Raji (cell line): Measurements from ENCODE around the gene SLC25A26.

Source experiments
- POLR2A ChIP-seq: IDR thresholded peaks from 2 replicates; pipeline ENCODE4 v1.6.1; 2011; ENCODE audit warnings: low read depth, low read length, control low read depth; ENCODE audit not compliant: insufficient read depth

Gene SLC25A26

DNA sequence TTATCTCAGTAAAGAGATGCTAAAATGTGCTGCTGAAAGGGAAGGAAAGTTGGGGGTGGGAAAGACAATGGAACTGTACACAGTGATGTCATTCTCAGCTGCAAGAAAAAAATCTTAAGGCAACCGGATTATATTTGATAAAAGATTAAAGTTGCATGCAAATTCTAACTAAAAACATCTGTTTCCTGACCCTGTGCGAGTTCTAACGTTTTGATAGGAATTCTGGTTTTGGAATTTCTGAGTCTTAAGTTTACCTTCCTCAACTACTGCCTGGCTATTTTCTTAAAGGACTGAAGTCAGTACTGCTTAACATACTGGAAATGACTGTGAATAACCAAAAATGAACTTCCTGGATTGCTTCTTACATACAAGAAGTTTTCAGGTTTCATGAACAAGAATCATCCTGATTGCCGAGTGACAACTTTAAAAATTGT, 115.5 kb downstream of the SLC25A26 start:
- TF ChIP-seq POLR2A = no peak

- TF ChIP-seq POLR2A = no peak
Observed at GRCh38 chr3:66338927-66339326, 118.1 kb downstream of the SLC25A26 start.

GRCh38 chr3:66342717-66343356, 122.0 kb downstream of the SLC25A26 start:
- TF ChIP-seq POLR2A = no peak

- no peak for TF ChIP-seq POLR2A
Observed at GRCh38 chr3:66344391-66344811, 123.6 kb downstream of the SLC25A26 start.

GRCh38 chr3:66344848-66345578, 124.2 kb downstream of the SLC25A26 start:
- TF ChIP-seq POLR2A = no peak

- no peak for TF ChIP-seq POLR2A
Observed at GRCh38 chr3:66348704-66349103, 127.9 kb downstream of the SLC25A26 start.

- TF ChIP-seq POLR2A = no peak
Observed at GRCh38 chr3:66350601-66351000, 129.8 kb downstream of the SLC25A26 start.

- no peak for TF ChIP-seq POLR2A
Observed at GRCh38 chr3:66353039-66353438, 132.2 kb downstream of the SLC25A26 start.

DNA sequence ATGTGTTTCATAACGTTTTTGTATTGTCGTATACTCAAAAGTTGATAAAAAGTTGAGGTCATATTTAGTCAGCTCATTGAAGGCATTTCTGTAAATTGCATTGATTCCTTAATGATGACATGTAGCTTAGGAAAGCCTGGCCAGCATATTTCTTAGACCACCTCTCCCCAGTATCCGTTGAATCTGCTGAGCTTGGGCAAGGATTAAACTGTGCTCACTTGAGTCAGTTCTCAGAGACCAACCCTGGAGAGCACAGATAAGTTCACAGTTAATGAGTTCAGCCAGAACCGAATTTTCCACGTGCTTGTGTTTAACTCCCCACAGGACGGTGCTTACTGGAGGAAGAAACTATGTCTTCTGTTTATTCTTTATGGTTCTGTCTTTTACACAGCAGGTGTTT, 132.7 kb downstream of the SLC25A26 start:
- no peak for TF ChIP-seq POLR2A

DNA sequence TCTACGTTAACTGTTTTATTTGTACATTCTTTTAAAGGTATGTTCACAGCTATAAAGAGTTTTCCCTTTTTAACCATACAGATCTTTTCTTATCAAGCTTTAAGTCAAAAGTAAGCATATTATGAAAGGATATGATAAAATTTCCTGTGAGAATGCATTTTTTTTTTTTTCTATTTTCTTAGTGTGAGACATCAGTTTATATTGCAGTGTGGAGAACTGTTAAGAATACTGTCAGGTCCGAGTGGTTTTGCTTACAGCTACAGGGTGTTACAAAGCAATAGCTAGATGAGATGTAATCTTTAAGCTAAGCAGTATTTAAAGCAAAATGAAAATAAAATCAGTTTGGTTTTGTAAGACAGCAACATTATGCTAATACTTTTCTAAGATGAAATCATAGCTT, 133.2 kb downstream of the SLC25A26 start:
- no peak for TF ChIP-seq POLR2A

GRCh38 chr3:66355394-66355793, 134.6 kb downstream of the SLC25A26 start:
- TF ChIP-seq POLR2A = no peak

- TF ChIP-seq POLR2A = no peak
Observed at GRCh38 chr3:66355997-66356396, 135.2 kb downstream of the SLC25A26 start.

DNA sequence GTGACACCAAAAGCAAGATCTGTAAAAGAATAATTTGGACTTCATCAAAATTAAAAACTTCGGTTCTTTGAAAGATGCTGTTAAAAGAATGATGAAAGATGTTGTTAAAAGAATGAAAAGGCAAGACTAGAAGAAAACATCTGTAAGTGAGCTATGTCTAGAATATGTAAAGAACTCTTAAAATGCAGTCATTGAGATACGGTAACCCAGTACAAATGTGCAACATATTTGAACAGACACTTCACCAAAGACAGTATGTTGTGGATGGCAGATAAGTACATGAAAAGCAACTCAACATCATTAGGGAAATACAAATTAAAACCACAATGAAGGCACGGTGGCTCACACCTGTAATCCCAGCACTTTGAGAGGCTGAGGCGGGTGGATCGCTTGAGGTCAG, 140.6 kb downstream of the SLC25A26 start:
- TF ChIP-seq POLR2A = no peak

DNA sequence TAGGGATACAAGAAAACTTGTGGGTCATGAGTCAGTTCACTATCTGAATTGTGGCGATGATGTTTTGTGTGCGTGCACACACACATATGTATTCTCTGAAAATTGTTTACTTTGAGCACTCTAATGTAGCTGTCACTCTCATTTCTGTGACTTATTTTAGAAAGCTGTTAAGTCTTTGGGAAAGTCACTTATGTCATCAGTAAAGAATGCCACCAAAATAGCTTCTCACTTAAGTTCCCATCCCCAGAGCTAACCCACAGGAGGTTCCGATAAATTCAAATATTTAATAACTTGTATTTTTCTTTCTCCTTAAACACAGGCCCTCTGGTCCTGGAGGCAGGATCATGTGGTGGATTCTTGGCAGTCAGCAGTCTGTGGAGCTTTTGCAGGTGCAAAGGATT, 141.7 kb downstream of the SLC25A26 start:
- no peak for TF ChIP-seq POLR2A

DNA sequence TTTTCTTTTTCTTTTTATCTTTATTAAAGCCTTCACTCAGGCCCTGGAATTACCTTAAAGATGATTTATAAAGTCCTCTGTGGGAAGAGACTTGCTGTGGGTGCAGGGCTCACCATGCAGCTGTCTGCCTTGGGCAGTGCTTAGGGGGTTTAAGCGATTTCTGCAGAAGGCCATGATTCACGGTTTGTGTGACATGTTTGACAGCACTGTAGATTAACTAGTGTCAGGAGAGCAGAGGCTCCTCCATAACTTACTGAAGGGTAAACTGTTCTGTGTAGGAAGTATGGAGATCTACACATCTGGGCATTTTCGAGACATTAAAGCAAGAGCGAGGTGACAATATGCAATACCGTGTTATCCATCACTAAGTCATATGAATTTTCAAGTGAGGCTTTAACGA, 142.3 kb downstream of the SLC25A26 start:
- no peak for TF ChIP-seq POLR2A

DNA sequence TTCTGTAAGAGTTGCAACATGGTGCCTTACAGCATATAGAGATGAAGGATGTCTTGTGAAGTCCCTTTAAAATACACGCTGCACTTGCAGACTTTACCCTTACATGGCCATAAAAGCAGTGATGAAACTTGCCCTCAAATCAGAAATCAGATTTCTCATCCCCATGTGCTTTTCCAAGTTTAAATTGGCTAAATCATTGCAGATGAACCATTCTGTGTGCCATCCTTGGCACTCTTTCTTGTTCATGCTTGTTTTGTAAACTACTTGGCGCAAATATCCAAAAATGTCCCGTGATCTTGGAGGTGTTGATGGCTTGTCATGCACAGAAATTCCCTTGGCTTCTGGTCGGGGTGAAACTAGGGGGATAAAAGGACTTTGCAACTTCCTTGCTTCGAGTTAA, 144.3 kb downstream of the SLC25A26 start:
- TF ChIP-seq POLR2A = no peak

DNA sequence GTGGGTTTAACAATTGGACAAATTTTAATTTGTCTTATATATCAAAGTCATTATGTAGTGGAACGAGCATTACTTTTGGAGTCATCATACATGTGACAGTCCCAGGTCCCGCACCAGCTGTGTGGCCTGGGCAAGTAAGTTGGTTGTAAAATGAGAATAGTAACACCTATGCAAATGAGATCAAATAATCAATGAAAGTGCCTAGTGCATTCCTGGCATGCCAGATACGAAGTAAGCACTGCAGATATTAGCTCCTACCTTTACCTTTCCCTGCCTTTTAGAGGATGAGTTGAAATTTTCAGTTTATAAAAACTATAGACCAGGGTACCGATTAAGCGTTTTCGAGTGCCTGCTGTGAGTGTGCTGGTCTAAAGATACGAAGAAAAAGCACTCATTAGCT, 145.9 kb downstream of the SLC25A26 start:
- TF ChIP-seq POLR2A = no peak
